OCI-LY7 (cell line): Measurements from ENCODE around the gene BACH2.

Experiments
- CTCF ChIP-seq: fragments of 200-600 bp; sonication (generic); conservative IDR thresholded peaks from 2 replicates; pipeline ENCODE4 v1.5.1; 2014; ENCODE audit warnings: mild to moderate bottlenecking, antibody characterized with exemption, low read length, moderate library complexity, mixed read lengths
- EZH2phosphoT487 ChIP-seq: fragments of 200-600 bp; sonication (generic); IDR thresholded peaks from 2 replicates; pipeline ENCODE4 v1.6.1; 2018; ENCODE audit warnings: low read depth, borderline replicate concordance, mild to moderate bottlenecking, mixed run types, antibody characterized with exemption, low read length, moderate library complexity, mixed read lengths

- TF ChIP-seq CTCF, result no peak
- no peak for TF ChIP-seq EZH2phosphoT487
Observed at GRCh38 chr6:90072935-90073464, 223.6 kb downstream of the BACH2 start.
